Activated naive CD4-positive, alpha-beta T cell treated with anti-CD3 and anti-CD28 coated beads, Interleukin-2, amount 50 U/mL, for 72 hours (primary cell): ENCODE results near the gene IL19. TPM values are rescaled to one million over a fixed set of nuclear protein-coding genes. Genes with fewer than 3 reads are reported as not detected.

Experiments
- ATAC-seq, 2 donors: fragments of 150-1000 bp; cut with Tn5 transposase; 2 replicates each; pipeline ENCODE4 v1.10.0; 2021; ENCODE audit warnings: mild to moderate bottlenecking in 2 of 2, moderate library complexity in 2 of 2
- DNase-seq, 2 donors: peaks; one replicate each; pipeline ENCODE4 v3.0.0; 2021 to 2022; ENCODE audit warnings: low spot score in 2 of 2
- H3K27ac Mint-ChIP-seq, 2 donors: one replicate each; pipeline ENCODE4 v1.8.0; 2022; ENCODE audit warnings: mild to moderate bottlenecking in 2 of 2, mixed read lengths in 2 of 2
- H3K36me3 Mint-ChIP-seq, 2 donors: one replicate each; pipeline ENCODE4 v1.8.0; 2022; ENCODE audit warnings: mixed read lengths in 2 of 2
- H3K9me3 Mint-ChIP-seq, 2 donors: one replicate each; pipeline ENCODE4 v1.8.0; 2022; ENCODE audit warnings: mixed read lengths in 2 of 2
- total RNA-seq, 2 donors: library from RNA; stranded (reverse); gene quantifications; one replicate each; pipeline ENCODE4 v1.2.3, GENCODE V29; 2022

Gene IL19
- total RNA-seq, 2 donors from 2014 or later = not detected

DNA sequence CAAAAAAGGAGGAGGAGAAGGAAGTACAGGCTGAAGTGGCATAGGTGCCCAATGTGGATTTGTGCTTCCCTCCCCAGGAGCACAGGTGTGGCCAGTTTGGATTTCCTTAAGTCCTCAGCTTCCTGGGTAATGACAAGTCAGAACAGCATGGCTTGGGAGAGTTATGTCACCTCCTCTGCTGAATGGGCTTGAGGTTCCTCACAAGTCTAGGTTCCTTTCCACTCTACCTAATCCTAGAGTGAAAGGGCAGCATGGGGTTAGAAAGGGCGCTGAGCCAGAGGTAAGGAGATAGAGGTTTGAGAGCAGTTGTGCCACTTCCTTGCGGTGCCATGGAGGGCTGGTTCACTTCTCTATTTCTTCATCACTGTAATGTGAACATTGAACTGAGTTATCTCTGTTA, 59.3 kb downstream of the IL19 start:
- H3K36me3 Mint-ChIP-seq = no peaks in the 10 kb centered on the region
- ATAC-seq (peak in 1 of 2 donors; percentile 47), DNase-seq (no peak)
- no peak overlapping the region for H3K27ac Mint-ChIP-seq
- H3K9me3 Mint-ChIP-seq = peaks cover 0 to 3% of the 10 kb centered on the region in 2 donors

GRCh38 chr1:206831650-206832049, 61.1 kb downstream of the IL19 start:
- Mint-ChIP-seq H3K27ac (no peak overlapping the region), H3K9me3 (peaks cover 0 to 3% of the 10 kb centered on the region in 2 donors), H3K36me3 (no peaks in the 10 kb centered on the region)
- DNase-seq (no peak), ATAC-seq (no peak)

DNA sequence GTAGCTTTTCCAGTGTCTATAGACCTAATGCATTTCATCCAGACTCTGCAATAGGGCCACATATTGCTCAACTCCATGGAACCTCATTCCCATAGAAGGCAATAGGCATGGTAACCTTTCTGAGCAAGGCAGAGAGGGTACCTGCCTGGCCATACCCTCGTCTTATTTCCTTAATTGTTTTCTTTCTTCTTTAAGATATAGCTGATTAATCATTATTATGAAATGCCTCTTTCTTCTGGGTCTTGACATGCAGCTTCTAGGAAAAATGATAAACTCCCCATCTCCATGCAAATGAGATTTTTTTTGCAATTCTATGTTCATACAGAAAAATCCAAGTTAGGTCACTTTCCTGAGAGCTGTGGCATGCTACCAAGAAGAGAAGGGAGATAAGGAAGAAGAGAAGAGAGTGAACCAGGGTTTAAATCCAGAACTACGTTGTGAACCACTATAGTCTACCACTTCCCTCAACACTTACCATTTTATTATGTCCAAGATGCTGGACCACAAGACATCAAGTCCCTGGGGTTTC, 61.8 kb downstream of the IL19 start:
- Mint-ChIP-seq H3K36me3 (no peaks in the 10 kb centered on the region), H3K27ac (no peak overlapping the region), H3K9me3 (peaks cover 0 to 3% of the 10 kb centered on the region in 2 donors)
- DNase-seq (no peak), ATAC-seq (no peak)

DNA sequence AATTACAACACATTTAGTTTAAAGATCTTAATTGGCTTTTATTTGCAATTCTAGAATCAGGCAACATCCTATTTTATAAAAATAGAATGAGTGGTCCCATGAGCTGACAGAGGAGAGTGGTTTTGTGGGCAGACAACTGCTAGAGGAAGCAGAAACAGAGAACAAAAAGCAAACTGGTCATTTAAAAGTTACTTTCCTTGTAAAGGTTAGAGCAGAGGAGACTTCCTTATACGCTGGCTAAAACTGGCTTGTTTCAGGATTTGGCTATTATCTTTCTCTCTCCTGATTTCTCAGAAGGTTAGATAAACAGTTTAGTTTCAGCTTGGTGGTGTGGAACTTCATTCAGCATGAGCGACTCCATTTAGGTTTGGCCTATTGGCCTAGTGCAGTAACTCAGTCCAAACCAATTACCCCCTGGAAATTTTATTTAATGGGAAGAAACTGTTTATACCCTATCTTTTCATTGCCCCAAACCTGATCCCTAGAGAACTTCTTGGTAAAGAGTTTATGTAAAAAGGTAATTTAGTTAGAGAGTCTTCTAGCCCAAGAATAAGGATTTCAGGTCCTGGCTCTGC, 62.6 kb downstream of the IL19 start:
- H3K36me3 Mint-ChIP-seq = no peaks in the 10 kb centered on the region
- no peak overlapping the region for H3K27ac Mint-ChIP-seq
- DNase-seq (no peak), ATAC-seq (no peak)
- H3K9me3 Mint-ChIP-seq = peaks cover 0 to 3% of the 10 kb centered on the region in 2 donors

GRCh38 chr1:206833801-206834200, 63.2 kb downstream of the IL19 start:
- Mint-ChIP-seq H3K36me3 (no peaks in the 10 kb centered on the region), H3K9me3 (peaks cover 0 to 3% of the 10 kb centered on the region in 2 donors), H3K27ac (no peak overlapping the region)
- no peak for DNase-seq
- ATAC-seq = no peak

- H3K9me3 Mint-ChIP-seq = peaks cover 0 to 3% of the 10 kb centered on the region in 2 donors
- no peak for ATAC-seq
- no peak overlapping the region for H3K27ac Mint-ChIP-seq
- no peaks in the 10 kb centered on the region for H3K36me3 Mint-ChIP-seq
- no peak for DNase-seq
Observed at GRCh38 chr1:206834217-206834616, 63.6 kb downstream of the IL19 start.

DNA sequence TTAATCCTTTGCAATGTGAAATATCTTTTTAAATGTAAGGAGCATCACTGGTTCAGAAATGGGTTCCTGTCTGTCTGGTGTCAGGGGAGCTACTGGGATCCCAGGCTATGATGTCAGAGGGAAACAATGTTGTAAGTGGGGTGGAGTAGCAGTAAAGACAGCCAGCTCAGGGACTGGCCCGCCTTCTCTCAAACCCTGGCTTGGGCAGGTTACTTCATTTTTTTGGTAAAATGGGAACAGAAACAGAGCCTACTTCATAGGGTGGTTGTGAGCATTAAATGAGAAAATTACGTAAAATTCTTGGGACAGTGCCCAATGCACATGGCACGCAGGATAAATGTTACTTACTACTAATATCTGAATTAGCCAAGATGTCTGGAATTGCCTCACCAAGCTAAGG, 64.1 kb downstream of the IL19 start:
- H3K9me3 Mint-ChIP-seq = peaks cover 0 to 3% of the 10 kb centered on the region in 2 donors
- DNase-seq (no peak), ATAC-seq (no peak)
- H3K27ac Mint-ChIP-seq = no peak overlapping the region
- no peaks in the 10 kb centered on the region for H3K36me3 Mint-ChIP-seq

- Mint-ChIP-seq H3K27ac (no peak overlapping the region), H3K36me3 (no peaks in the 10 kb centered on the region), H3K9me3 (peaks cover 0 to 3% of the 10 kb centered on the region in 2 donors)
- DNase-seq (no peak), ATAC-seq (no peak)
Observed at GRCh38 chr1:206835186-206835585, 64.6 kb downstream of the IL19 start.

DNA sequence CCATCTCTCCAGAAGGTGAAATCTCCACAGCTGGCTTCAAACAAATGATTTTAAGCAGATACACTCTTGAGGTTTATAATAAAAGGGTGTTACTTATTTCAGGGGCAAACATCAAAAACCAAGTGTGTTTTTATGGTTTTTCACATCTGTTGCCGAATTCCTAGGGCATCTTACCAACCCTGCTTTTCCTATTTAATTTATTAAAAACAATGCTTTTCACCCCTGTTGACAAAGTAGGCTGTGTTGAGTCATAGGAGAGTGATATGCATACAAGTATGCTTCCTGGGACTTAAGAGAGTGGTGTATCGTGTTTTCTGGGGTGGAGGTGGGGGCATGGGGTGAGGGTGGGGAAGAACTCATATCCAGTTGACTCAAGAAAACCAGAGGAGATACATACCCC, 65.5 kb downstream of the IL19 start:
- Mint-ChIP-seq H3K27ac (no peak overlapping the region), H3K9me3 (no peaks in the 10 kb centered on the region), H3K36me3 (no peaks in the 10 kb centered on the region)
- ATAC-seq = no peak
- DNase-seq = no peak

GRCh38 chr1:206839006-206839560, 68.5 kb downstream of the IL19 start:
- no peak for ATAC-seq
- no peak overlapping the region for H3K27ac Mint-ChIP-seq

GRCh38 chr1:206839857-206840256, 69.3 kb downstream of the IL19 start:
- H3K36me3 Mint-ChIP-seq = no peaks in the 10 kb centered on the region
- ATAC-seq = no peak
- no peaks in the 10 kb centered on the region for H3K9me3 Mint-ChIP-seq
- H3K27ac Mint-ChIP-seq = no peak overlapping the region
- DNase-seq = no peak

More at GRCh38 chr1:206839006-206839560, 68.5 kb downstream of the IL19 start:
- Mint-ChIP-seq H3K36me3 (no peaks in the 10 kb centered on the region), H3K9me3 (no peaks in the 10 kb centered on the region)
- DNase-seq = no peak

DNA sequence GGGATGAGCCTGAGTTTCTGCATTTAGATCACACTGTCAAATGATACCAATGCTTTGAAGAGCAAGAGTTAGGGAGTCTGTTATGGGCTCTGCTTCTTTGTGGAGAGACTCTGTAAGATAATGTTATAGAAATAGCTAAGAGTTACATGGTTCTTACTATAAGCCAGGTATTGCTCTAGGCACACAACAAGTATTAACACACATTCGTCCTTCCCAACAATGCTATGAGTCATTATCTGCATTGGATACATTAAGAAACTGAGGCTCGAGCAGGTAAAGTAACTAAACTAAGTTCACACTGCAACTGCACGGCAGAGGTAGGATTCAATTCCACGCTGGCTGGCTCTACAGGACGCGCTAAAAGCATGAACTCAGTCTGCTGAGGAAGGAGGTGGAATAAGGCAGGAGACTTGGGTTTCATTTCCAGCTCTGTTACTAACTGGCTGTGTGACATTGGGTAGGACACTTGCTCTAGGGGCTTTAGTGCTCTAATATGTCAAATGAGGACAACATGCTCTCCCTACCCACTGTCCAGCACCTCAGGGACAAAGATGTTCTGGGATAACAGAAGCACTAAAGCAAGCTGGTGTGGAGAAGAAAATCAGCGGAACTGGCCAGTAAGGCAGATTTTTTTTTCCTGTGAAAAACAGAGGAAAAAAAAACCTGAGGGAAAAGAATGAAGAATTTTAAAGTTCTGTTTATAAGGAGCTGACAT, 71.2 kb downstream of the IL19 start:
- no peak for ATAC-seq
- H3K36me3 Mint-ChIP-seq = no peaks in the 10 kb centered on the region
- no peak for DNase-seq
- H3K9me3 Mint-ChIP-seq = no peaks in the 10 kb centered on the region
- H3K27ac Mint-ChIP-seq = no peak overlapping the region

- H3K9me3 Mint-ChIP-seq = no peaks in the 10 kb centered on the region
- no peak overlapping the region for H3K27ac Mint-ChIP-seq
- ATAC-seq (no peak), DNase-seq (no peak)
- no peaks in the 10 kb centered on the region for H3K36me3 Mint-ChIP-seq
Observed at GRCh38 chr1:206842854-206843253, 72.3 kb downstream of the IL19 start.

DNA sequence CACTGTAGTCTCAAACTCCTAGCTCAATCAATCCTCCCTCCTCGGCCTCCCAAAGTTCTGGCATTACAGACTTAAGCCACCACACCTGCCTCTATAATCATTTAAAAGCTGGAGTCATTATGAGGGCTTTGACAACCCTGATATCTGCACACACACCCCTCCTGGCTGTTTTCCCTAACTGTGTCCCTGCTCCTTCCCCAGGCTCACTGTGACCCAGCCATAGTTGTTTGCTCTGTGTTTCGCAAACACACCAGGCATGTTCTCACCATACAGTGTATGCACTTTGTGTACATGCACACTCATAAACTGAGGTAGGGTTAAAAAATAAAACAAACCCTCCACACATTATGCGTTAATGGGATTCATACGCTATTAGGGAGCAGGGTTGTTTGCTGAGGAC, 73.1 kb downstream of the IL19 start:
- Mint-ChIP-seq H3K36me3 (no peaks in the 10 kb centered on the region), H3K9me3 (no peaks in the 10 kb centered on the region), H3K27ac (no peak overlapping the region)
- no peak for DNase-seq
- no peak for ATAC-seq

- no peaks in the 10 kb centered on the region for H3K9me3 Mint-ChIP-seq
- H3K27ac Mint-ChIP-seq = no peak overlapping the region
- no peaks in the 10 kb centered on the region for H3K36me3 Mint-ChIP-seq
- ATAC-seq (no peak), DNase-seq (no peak)
Observed at GRCh38 chr1:206846487-206846886, 75.9 kb downstream of the IL19 start.

- no peak for DNase-seq
- ATAC-seq = no peak
- no peaks in the 10 kb centered on the region for H3K36me3 Mint-ChIP-seq
- H3K27ac Mint-ChIP-seq = no peak overlapping the region
- no peaks in the 10 kb centered on the region for H3K9me3 Mint-ChIP-seq
Observed at GRCh38 chr1:206847337-206847834, 76.8 kb downstream of the IL19 start.

DNA sequence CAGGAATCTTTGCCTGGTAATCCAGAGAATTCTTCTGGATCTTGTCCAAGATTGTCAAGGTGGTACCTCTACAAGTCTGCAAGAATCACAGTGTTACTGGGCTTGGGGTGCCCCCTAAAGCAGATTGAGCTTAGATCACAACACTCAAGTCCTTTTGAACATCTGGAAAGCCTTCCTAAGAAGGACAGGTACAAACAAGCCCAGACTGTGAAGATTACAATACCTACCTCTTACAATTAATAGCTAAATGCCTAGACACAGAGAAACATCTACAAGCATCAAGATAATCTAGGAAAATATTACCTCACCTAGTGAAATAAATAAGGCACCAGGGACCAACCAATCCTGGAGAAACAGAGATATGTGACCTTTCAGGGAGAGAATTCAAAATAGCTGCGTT, 77.4 kb downstream of the IL19 start:
- ATAC-seq (no peak), DNase-seq (no peak)
- Mint-ChIP-seq H3K36me3 (no peaks in the 10 kb centered on the region), H3K27ac (no peak overlapping the region), H3K9me3 (peaks cover 0 to 1% of the 10 kb centered on the region in 2 donors)
